Caco-2 (cell line): Measurements from ENCODE around the gene BCO1. TPM values are rescaled to one million over a fixed set of nuclear protein-coding genes. Genes with fewer than 3 reads are reported as not detected.

Experiments used
- BruUV-seq: library from RNA; stranded (reverse); fragments of 400-500 nt; replicated peaks from 2 replicates; lab custom pipeline; 2021; lab: Mats Ljungman, UMichigan
- CTCF ChIA-PET: fragments of 300-600 bp; sonication (Branson Sonifier 250); formaldehyde crosslinking; loops from one replicate; lab custom pipeline; 2022; ENCODE audit warnings: antibody characterized with exemption; lab: Charles Lee
- POLR2A ChIA-PET: fragments of 300-600 bp; sonication (Branson Sonifier 250); formaldehyde crosslinking; loops from one replicate; lab custom pipeline; 2022; ENCODE audit warnings: antibody characterized with exemption; lab: Charles Lee
- DNase-seq, 2 experiments: peaks; one replicate each; pipeline versions ENCODE4 v3.0.0 to v3.0.0-alpha.2; 2020 to 2022
- H3K27me3 ChIP-seq: replicated peaks from 2 replicates; pipeline ENCODE4 v1.6.0; 2011; ENCODE audit warnings: low read length; ENCODE audit not compliant: control insufficient read depth, insufficient read depth
- H3K36me3 ChIP-seq: 2 replicates; pipeline ENCODE4 v1.5.1; 2011; ENCODE audit warnings: low read length; ENCODE audit not compliant: control insufficient read depth, insufficient read depth
- H3K4me1 ChIP-seq: fragments of 250-450 bp; sonication (Bioruptor Pico); 2 replicates; pipeline ENCODE4 v1.5.1; 2020; ENCODE audit warnings: mild to moderate bottlenecking
- H3K4me3 ChIP-seq: 2 replicates; pipeline ENCODE4 v1.5.1; 2011; ENCODE audit warnings: low read depth, mild to moderate bottlenecking, control low read depth, low read length
- H3K9me3 ChIP-seq: fragments of 250-450 bp; sonication (Bioruptor Pico); 2 replicates; pipeline ENCODE4 v1.5.1; 2020; ENCODE audit warnings: mild to moderate bottlenecking, moderate library complexity
- H3K27ac Mint-ChIP-seq: one replicate; pipeline ENCODE4 v1.8.0; 2022; ENCODE audit warnings: mixed read lengths; ENCODE audit not compliant: unreplicated experiment
- H3K27me3 Mint-ChIP-seq: one replicate; pipeline ENCODE4 v1.8.0; 2022; ENCODE audit warnings: mixed read lengths; ENCODE audit not compliant: insufficient read depth, unreplicated experiment
- H3K36me3 Mint-ChIP-seq: one replicate; pipeline ENCODE4 v1.8.0; 2022; ENCODE audit warnings: mild to moderate bottlenecking, mixed read lengths; ENCODE audit not compliant: insufficient read depth, unreplicated experiment
- H3K4me1 Mint-ChIP-seq: one replicate; pipeline ENCODE4 v1.8.0; 2022; ENCODE audit warnings: low read depth, mixed read lengths; ENCODE audit not compliant: unreplicated experiment
- H3K4me3 Mint-ChIP-seq: one replicate; pipeline ENCODE4 v1.8.0; 2022; ENCODE audit warnings: mild to moderate bottlenecking, moderate library complexity, mixed read lengths; ENCODE audit not compliant: unreplicated experiment
- H3K9me3 Mint-ChIP-seq: one replicate; pipeline ENCODE4 v1.8.0; 2022; ENCODE audit warnings: mixed read lengths; ENCODE audit not compliant: unreplicated experiment
- intact Hi-C: fragments of 100-400 bp; cut with micrococcal nuclease; formaldehyde crosslinking; loops from one replicate; pipeline ENCODE4 v1.10.0; 2022; ENCODE audit not compliant: unreplicated experiment
- total RNA-seq: library from RNA; stranded (reverse); gene quantifications from 2 replicates; pipeline ENCODE4 v1.2.3, GENCODE V29; 2022
- TF ChIP-seq, protein P1 (sequence below), 2 experiments: fragments of 200-600 bp in 1 of 2; IDR thresholded peaks; 1 replicate in 1 of 2; 2 replicates in 1 of 2; pipeline versions ENCODE4 v1.5.1 to v1.8.0; 2011 to 2022; ENCODE audit warnings: antibody characterized with exemption in 1 of 2, control low read depth in 1 of 2, inconsistent platforms in 1 of 2, low read depth in 1 of 2, low read length in 1 of 2, mild to moderate bottlenecking in 1 of 2, moderate library complexity in 1 of 2; ENCODE audit not compliant: insufficient read depth in 1 of 2, severe bottlenecking in 1 of 2, unreplicated experiment in 1 of 2

BCO1 gene
- total RNA-seq, 1 experiment from 2014 or later = 0.91 TPM

DNA sequence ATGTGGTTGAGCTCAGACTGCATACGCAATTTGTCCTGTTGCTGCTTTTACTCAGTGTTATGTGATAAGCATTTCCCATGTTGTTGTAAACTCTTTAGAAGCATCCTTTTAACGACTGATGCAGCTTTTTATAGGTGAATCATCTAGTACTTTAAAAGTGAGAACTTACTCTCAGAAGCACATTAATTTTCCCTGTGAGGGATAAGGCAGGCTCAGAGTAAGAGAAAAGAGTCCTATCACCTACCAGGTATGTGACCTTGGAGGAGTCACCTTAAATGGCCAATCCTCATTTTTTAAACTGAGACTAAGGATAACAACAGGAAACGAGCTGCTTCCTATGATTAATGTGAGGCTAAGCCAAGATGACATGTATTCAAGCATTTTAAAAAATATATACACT lies 41.9 kb downstream of the BCO1 start:
- Mint-ChIP-seq H3K9me3 (no peaks in the 10 kb centered on the region), H3K27me3 (no peaks in the 10 kb centered on the region), H3K36me3 (no peaks in the 10 kb centered on the region), H3K4me3 (no peak overlapping the region), H3K27ac (no peak overlapping the region), H3K4me1 (peaks cover 21% of the 10 kb centered on the region)
- Histone ChIP-seq H3K9me3 (no peaks in the 10 kb centered on the region), H3K4me3 (no peak overlapping the region), H3K36me3 (no peaks in the 10 kb centered on the region), H3K27me3 (no peaks in the 10 kb centered on the region), H3K4me1 (peaks cover 36% of the 10 kb centered on the region)
- no TSS peak for BruUV-seq
- DNase-seq = no peak
- CTCF ChIA-PET = no interaction called here
- TF ChIP-seq, protein P1, sequence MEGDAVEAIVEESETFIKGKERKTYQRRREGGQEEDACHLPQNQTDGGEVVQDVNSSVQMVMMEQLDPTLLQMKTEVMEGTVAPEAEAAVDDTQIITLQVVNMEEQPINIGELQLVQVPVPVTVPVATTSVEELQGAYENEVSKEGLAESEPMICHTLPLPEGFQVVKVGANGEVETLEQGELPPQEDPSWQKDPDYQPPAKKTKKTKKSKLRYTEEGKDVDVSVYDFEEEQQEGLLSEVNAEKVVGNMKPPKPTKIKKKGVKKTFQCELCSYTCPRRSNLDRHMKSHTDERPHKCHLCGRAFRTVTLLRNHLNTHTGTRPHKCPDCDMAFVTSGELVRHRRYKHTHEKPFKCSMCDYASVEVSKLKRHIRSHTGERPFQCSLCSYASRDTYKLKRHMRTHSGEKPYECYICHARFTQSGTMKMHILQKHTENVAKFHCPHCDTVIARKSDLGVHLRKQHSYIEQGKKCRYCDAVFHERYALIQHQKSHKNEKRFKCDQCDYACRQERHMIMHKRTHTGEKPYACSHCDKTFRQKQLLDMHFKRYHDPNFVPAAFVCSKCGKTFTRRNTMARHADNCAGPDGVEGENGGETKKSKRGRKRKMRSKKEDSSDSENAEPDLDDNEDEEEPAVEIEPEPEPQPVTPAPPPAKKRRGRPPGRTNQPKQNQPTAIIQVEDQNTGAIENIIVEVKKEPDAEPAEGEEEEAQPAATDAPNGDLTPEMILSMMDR (IDR thresholded peaks at IDR 0.05; ENCODE audit: insufficient read depth in 1 of 2, low read depth in 1 of 2, low read length in 1 of 2, severe bottlenecking in 1 of 2, unreplicated experiment in 1 of 2) = no peak
- POLR2A ChIA-PET = interaction anchor here (0.5 kb wide), 1 partner anchor 42 kb away, joined by 5 read pairs; the partner anchor contains the start of gene BCO1
- intact Hi-C loops = no loop called here

DNA sequence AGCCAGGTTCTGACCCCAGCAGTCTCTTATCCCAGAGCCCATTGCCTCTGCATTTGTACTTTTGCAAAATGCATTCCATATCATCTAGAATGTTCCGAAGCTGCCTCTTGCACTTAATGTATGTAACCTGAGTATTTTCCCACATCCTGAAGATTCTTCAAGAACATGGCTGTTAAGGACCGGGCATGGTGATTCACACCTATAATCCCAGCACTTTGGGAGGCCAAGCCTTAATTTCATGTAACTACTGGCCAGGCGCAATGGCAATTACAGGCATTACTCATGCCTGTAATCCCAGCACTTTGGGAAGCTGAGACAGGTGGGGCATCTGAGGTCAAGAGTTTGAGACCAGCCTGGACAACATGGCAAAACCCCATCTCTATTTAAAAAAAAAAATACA lies 44.6 kb downstream of the BCO1 start:
- Histone ChIP-seq H3K27me3 (no peaks in the 10 kb centered on the region), H3K9me3 (no peaks in the 10 kb centered on the region), H3K4me3 (no peak overlapping the region), H3K4me1 (peaks cover 11% of the 10 kb centered on the region), H3K36me3 (no peaks in the 10 kb centered on the region)
- H3K9me3 Mint-ChIP-seq = no peaks in the 10 kb centered on the region
- BruUV-seq = no TSS peak
- CTCF ChIA-PET = no interaction called here
- TF ChIP-seq, protein P1 (IDR thresholded peaks at IDR 0.05; ENCODE audit: insufficient read depth in 1 of 2, low read depth in 1 of 2, low read length in 1 of 2, severe bottlenecking in 1 of 2, unreplicated experiment in 1 of 2) = no peak
- POLR2A ChIA-PET = no interaction called here
- H3K4me1 Mint-ChIP-seq = peaks cover 7% of the 10 kb centered on the region
- H3K36me3 Mint-ChIP-seq = no peaks in the 10 kb centered on the region
- DNase-seq = no peak
- no peak overlapping the region for H3K4me3 Mint-ChIP-seq
- no peak overlapping the region for H3K27ac Mint-ChIP-seq
- intact Hi-C loops = no loop called here
- no peaks in the 10 kb centered on the region for H3K27me3 Mint-ChIP-seq

DNA sequence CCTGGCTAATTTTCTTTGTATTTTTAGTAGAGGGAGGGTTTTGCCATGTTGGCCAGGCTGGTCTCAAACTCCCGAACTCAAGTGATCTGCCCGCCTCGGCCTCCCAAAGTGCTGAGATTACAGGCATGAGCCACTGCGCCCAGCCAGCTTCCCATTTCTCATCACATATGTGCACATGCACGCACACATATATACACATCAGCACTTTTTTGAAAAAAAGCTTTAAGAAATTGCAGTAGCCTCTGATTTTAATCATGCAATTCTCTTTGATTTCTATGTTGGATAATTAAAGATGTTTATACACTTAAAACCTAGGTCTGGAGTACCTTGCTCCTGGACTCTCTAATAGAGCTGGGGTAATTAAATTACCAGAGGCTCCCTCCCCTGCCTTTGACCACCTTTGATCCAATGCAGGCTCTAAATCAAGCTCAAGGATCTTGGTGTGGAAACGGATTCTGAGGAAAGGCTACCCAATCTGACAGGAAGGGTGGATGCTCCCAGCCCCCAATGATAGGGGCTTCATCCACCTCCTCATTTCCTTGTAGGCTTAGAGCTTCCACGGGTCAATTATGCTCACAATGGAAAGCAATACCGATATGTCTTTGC lies 46.6 kb downstream of the BCO1 start:
- no peak overlapping the region for H3K4me3 ChIP-seq
- Mint-ChIP-seq H3K4me3 (no peak overlapping the region), H3K27ac (no peak overlapping the region), H3K27me3 (no peaks in the 10 kb centered on the region), H3K4me1 (peaks cover 5% of the 10 kb centered on the region), H3K9me3 (no peaks in the 10 kb centered on the region), H3K36me3 (no peaks in the 10 kb centered on the region)
- H3K27me3 ChIP-seq = no peaks in the 10 kb centered on the region
- H3K4me1 ChIP-seq = peaks cover 4% of the 10 kb centered on the region; the same call in 1 of the 2 replicates
- TF ChIP-seq, protein P1 (IDR thresholded peaks at IDR 0.05; ENCODE audit: insufficient read depth in 1 of 2, low read depth in 1 of 2, low read length in 1 of 2, severe bottlenecking in 1 of 2, unreplicated experiment in 1 of 2) = no peak
- no peak for DNase-seq
- ChIA-PET CTCF (no interaction called here), POLR2A (no interaction called here)
- BruUV-seq = no TSS peak
- no peaks in the 10 kb centered on the region for H3K9me3 ChIP-seq
- intact Hi-C loops = no loop called here
- H3K36me3 ChIP-seq = no peaks in the 10 kb centered on the region
